HUDEP-2 (cell line): Measurements from ENCODE around the gene MCMBP.

ENCODE experiments used
- DNase-seq, 76 experiments: peaks; one replicate each; lab custom pipeline; 2025; ENCODE audit not compliant: unreplicated experiment in 76 of 76; lab: John Stamatoyannopoulos, UW

The MCMBP gene

GRCh38 chr10:119834188-119834587 is 38.5 kb downstream of the MCMBP start:
- peak in 28 of 76 experiments; percentile 2 to 58 (median 24) for DNase-seq

DNA sequence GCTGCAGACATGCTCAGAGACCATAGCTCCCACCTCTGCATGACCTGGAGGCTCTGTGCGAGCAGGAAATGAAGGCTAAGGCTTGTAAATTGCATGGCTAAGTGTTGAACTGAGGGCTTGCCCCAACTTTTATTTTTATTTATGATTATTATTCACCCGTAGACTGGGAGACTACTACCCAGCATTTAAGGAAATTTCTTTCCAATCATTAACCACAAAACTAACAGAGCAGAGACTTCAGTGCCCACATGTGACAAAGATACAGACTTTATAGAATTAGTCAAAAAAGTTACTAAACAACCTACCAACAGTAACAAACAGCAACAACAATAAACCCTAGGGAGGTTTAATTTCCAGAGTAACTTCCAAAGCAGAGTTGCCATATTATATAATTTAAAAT is 39.7 kb downstream of the MCMBP start:
- no peak for DNase-seq

- DNase-seq: no peak
Observed at GRCh38 chr10:119831656-119832055, 41.0 kb downstream of the MCMBP start.

DNA sequence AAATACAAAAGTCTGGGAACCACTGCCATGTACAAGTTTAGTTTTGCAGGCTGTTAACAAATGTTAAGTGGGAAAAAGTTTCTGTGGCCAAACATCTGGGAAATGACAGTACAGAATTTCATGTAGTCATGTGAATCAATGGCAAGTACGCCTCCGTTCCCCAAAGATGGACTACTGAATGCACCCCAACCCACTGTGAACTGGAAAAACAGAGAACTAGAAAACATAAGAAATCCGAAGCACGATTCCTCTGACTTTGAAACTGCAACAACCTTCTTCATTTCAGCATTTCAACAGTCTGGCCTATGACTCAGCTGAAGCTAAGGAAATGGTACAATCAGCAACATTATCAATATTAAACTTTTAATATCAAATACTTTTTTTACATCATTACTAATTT is 41.8 kb downstream of the MCMBP start:
- DNase-seq: no peak

DNA sequence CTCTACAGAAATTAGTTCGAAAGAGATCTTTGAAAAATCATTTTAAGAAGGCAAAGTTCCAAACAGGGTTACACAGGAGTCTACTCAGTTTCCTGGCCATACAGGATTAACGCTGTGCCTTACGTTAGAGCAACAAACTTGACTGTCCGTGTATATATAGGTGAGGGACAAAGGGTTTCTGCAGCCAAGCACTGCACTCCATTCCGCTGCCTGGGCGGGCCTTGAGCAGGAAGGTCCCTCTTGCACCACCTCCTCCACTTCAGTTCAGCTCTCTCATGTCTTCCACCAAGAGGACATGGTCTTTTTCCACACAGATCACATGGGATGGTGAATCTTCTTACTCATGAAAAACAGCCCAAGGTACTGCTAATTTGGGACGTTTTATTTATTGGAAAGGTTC is 43.2 kb downstream of the MCMBP start:
- no peak for DNase-seq

DNA sequence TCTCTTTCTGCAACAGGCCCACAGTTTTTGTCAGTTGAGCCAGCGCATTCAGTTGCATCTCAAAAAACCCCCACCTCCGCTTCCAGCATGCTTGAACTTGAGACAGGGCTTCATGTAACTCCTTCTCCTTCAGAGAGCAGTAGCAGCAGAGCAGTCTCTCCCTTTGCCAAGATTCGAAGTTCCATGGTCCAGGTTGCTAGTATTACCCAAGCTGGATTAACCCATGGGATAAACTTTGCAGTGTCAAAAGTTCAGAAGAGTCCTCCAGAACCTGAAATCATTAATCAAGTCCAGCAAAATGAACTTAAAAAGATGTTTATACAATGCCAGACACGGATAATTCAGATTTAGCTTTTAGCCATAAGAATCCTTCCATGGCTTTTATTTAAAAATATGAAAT is 45.2 kb downstream of the MCMBP start:
- DNase-seq: no peak

DNA sequence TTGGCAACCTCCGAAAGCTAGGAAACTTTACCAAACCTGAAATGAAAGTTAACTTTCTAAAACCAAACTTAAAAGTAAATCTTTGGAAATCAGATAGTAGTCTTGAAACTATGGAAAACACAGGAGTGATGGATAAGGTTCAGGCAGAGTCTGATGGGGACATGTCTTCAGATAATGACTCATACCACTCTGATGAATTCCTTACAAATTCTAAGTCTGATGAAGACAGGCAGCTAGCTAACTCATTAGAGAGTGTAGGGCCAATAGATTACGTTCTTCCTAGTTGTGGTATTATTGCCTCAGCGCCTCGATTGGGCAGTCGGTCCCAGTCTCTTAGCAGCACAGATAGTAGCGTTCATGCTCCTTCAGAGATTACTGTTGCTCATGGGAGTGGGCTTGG is 45.9 kb downstream of the MCMBP start:
- DNase-seq: no peak

GRCh38 chr10:119824299-119824698 is 48.3 kb downstream of the MCMBP start:
- DNase-seq: no peak

- no peak for DNase-seq
Observed at GRCh38 chr10:119821182-119821581, 51.5 kb downstream of the MCMBP start.

- DNase-seq: peak in 21 of 76 experiments; percentile 2 to 47 (median 17)
Observed at GRCh38 chr10:119818889-119819270, 53.8 kb downstream of the MCMBP start.

GRCh38 chr10:119817991-119818888 is 54.4 kb downstream of the MCMBP start:
- peak in 72 of 76 experiments; percentile 12 to 84 (median 70) for DNase-seq

- DNase-seq: no peak
Observed at GRCh38 chr10:119815671-119816070, 57.0 kb downstream of the MCMBP start.

DNA sequence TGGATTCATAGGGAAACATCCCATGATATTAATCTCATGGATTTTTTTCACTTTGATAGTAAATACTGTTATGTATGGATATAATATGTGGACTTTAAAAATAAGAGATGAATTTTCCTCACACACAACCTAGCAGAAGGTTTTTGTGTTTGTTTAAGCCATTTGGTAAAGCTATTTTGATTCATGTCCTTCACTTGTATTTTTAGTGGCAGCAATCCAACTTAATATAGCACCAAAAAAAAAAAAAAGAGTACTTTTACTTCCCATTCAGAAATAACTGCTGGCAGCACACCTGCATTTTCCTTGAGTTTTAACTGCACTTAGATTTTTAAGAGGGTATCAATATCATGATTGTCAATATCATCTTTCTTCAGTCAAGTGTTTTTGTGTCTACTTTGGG is 60.0 kb downstream of the MCMBP start:
- no peak for DNase-seq

DNA sequence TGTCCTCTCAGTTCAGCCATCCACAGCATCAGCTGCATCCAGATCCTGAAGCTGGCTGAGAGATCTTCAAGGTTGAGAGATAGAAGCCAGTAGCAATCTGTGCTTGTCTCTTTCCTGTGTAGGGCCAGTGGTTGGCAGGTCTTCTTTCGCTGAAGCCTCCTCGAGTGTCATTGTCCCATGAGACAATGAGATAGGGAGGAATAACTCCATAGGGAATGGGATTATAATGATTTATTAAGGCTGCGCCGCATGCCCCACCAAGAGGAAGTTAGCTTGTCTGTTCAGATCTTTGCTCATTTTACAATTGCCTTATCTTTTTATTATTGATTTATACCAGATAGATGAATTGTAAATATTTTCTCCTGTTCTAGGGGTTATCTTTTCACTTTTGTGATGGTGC is 61.5 kb downstream of the MCMBP start:
- DNase-seq: no peak

GRCh38 chr10:119807960-119808697 is 64.5 kb downstream of the MCMBP start:
- DNase-seq: no peak

DNA sequence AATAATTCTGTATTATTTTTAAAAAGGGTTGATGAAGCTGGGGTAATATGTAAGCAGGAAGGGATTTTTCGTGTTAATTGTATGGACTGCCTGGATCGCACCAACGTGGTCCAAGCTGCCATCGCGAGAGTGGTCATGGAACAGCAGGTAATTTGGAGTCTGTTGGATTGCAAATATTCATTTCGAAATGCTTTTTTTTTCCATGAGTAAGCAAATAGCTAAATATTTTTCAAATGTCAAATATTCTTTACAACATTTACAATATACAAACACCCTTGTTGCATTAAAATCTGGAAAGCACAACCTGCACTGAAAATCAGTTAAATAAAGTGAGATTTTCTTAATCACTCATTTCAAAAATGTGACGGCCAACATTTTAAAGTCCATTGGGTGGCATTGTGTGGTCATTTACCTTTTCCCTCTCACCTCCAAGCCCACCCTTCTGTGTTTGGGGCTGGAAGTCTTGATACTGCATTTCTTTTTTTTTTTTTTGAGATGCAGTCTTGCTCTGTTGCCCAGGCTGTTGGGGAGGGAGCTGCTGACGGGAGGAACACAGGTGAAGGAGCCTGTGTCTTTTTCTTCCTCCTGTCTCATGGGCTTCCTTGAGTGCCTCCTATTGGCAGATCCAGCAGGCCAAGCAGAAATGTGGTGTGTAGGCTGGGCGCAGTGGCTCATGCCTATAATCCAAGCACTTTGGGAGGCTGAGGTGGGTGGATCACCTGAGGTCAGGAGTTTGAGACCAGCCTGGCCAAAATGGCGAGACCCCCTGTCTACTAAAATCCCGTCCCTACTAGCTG is 66.1 kb downstream of the MCMBP start:
- DNase-seq: no peak

DNA sequence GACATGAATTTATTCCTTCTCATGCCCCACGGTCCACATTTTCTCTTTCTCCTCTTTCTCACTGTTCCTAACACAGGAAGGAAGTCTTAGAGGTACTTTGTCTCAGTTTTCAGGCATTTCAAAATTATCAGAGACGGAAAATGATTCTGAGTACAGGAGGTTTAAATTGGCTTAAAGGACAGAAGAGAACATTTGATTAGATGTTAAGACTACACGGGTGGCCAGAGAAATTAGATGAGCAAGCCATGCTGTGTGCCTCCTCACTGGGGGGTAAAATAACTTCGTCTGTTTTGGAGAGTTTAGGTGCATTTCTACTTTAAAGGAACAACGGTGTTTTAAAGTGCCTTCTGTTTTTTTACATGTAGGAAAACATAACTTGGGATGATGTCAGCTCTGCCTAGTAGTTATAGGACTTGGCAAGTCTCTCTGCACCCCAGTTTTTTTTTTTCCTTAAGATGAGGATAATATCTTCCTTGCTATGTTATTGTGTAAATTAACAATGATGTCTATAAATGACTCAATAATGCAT is 66.9 kb downstream of the MCMBP start:
- no peak for DNase-seq

DNA sequence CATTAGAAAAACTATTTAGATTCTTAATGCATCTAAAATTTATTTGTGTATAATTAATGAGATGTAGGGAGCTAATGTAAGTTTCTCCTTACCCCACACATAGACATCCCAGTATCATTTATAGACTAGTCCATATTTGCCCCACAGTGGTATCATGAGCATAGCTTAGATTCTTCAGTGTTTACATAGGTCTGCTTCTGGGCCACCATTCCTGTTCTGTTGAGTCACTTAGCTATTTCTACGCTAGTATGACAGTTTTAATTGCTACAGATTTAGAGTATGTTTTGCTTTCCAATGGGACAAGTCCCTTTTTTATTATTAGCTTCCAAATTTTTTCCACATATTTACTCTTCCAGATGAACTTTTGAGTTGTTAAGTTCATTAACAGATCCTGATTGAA is 69.4 kb downstream of the MCMBP start:
- no peak for DNase-seq

GRCh38 chr10:119801998-119802538 is 70.6 kb downstream of the MCMBP start:
- no peak for DNase-seq

- DNase-seq: peak in 1 of 76 experiments; percentile 12
Observed at GRCh38 chr10:119801176-119801575, 71.5 kb downstream of the MCMBP start.

DNA sequence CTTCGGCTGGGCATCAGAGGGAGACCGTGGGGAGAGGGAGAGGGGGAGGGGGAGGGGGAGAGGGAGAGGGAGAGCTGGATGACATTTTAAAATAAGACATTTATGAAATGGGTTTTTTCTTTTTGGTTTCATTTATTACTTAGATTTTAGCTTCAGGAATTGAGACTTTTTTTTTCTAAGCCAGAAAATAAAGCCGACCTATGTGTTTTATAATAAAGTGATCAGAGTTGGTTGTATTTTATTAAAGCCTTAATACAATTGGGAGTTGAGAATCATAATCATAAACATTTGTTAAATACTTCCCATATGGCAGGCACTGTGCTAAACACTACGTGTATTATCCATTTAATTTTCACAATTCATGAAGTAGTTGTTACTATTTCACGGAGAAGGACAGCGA is 76.6 kb downstream of the MCMBP start:
- DNase-seq: no peak
